ENCODE data around the gene CDON. TPM values are rescaled to one million over a fixed set of nuclear protein-coding genes. Genes with fewer than 3 reads are reported as not detected.

The CDON gene
- total RNA-seq, 1 experiment from 2014 or later = 34.1 TPM

GRCh38 chr11:125938418-125938817, 124.2 kb downstream of the CDON start:
- POLR2A ChIA-PET = interaction anchor here (0.5 kb wide), 1 partner anchor 491 kb away, joined by 3 read pairs; no protein-coding TSS in a partner anchor
- TF ChIP-seq HMGXB4 (CRISPR knock-in tag; IDR thresholded peaks at IDR 0.05) = no peak
- no peak for TF ChIP-seq ZNF281 (CRISPR knock-in tag; IDR thresholded peaks at IDR 0.05)
- no peak for TF ChIP-seq RORB (CRISPR knock-in tag; IDR thresholded peaks at IDR 0.05)
- no peak for TF ChIP-seq ZNF121 (CRISPR knock-in tag; IDR thresholded peaks at IDR 0.05)
- no peak for TF ChIP-seq ATF3 (CRISPR knock-in tag; conservative IDR thresholded peaks at IDR 0.05)
- TF ChIP-seq ZNF671 (CRISPR knock-in tag; IDR thresholded peaks at IDR 0.05) = no peak
- no peak for TF ChIP-seq ZNF423 (CRISPR knock-in tag; IDR thresholded peaks at IDR 0.05)
- no peak for TF ChIP-seq ESRRA (CRISPR knock-in tag; IDR thresholded peaks at IDR 0.05; ENCODE audit: borderline replicate concordance)
- no peak for TF ChIP-seq ATF1 (CRISPR knock-in tag; IDR thresholded peaks at IDR 0.05)
- no peak for TF ChIP-seq FOXK1 (CRISPR knock-in tag; IDR thresholded peaks at IDR 0.05)
- no peak for TF ChIP-seq JUN (CRISPR knock-in tag; IDR thresholded peaks at IDR 0.05)
- TF ChIP-seq SMAD4 (CRISPR knock-in tag; IDR thresholded peaks at IDR 0.05) = no peak
- no peak for TF ChIP-seq SP1 (CRISPR knock-in tag; conservative IDR thresholded peaks at IDR 0.05)
- no peak for TF ChIP-seq ZNF232 (CRISPR knock-in tag; IDR thresholded peaks at IDR 0.05)
- TF ChIP-seq ARID4B (CRISPR knock-in tag; IDR thresholded peaks at IDR 0.05; ENCODE audit: borderline replicate concordance) = no peak
- CTCF ChIA-PET = interaction anchor here (1.0 to 1.4 kb wide), 2 partner anchors 18 to 123 kb away, joined by 3 to 4 read pairs; no protein-coding TSS in a partner anchor
- ATAC-seq (no peak), DNase-seq (ENCODE audit: low spot score) (no peak)
- no peaks in the 10 kb centered on the region for H3K27me3 Mint-ChIP-seq (ENCODE audit: low read depth)
- no peak overlapping the region for H3K27ac Mint-ChIP-seq
- H3K4me3 Mint-ChIP-seq = no peak overlapping the region
- no peaks in the 10 kb centered on the region for H3K36me3 Mint-ChIP-seq
- no peaks in the 10 kb centered on the region for H3K9me3 Mint-ChIP-seq
- peaks cover 28% of the 10 kb centered on the region for H3K4me1 Mint-ChIP-seq

GRCh38 chr11:125935618-125936199, 127.0 kb downstream of the CDON start:
- no peak overlapping the region for H3K27ac Mint-ChIP-seq
- no peak for ATAC-seq
- no peak for DNase-seq (ENCODE audit: low spot score)
- TF ChIP-seq ZNF425 (CRISPR knock-in tag; conservative IDR thresholded peaks at IDR 0.05) = no peak
- TF ChIP-seq JAZF1 (CRISPR knock-in tag; IDR thresholded peaks at IDR 0.05) = no peak
- no peak for TF ChIP-seq EMX1 (CRISPR knock-in tag; IDR thresholded peaks at IDR 0.05)
- TF ChIP-seq MAX (CRISPR knock-in tag; IDR thresholded peaks at IDR 0.05) = no peak
- TF ChIP-seq IRF2 (CRISPR knock-in tag; IDR thresholded peaks at IDR 0.05; ENCODE audit: borderline replicate concordance, low read depth) = no peak
- no peak for TF ChIP-seq ZNF416 (CRISPR knock-in tag; IDR thresholded peaks at IDR 0.05)
- TF ChIP-seq E2F4 (CRISPR knock-in tag; IDR thresholded peaks at IDR 0.05; ENCODE audit: borderline replicate concordance, low read depth) = no peak

More at GRCh38 chr11:125935618-125936199, 127.0 kb downstream of the CDON start:
- H3K36me3 Mint-ChIP-seq = no peaks in the 10 kb centered on the region
- POLR2A ChIA-PET = no interaction called here
- H3K9me3 Mint-ChIP-seq = no peaks in the 10 kb centered on the region
- CTCF ChIA-PET = interaction anchor here (0.9 to 1.4 kb wide), 3 partner anchors 13 to 126 kb away, joined by 3 to 4 read pairs (median 3); no protein-coding TSS in a partner anchor
- H3K27me3 Mint-ChIP-seq (ENCODE audit: low read depth) = no peaks in the 10 kb centered on the region
- peaks cover 30% of the 10 kb centered on the region for H3K4me1 Mint-ChIP-seq
- no peak overlapping the region for H3K4me3 Mint-ChIP-seq
